ENCODE measurements around the gene ARHGEF10L.

Gene ARHGEF10L

GRCh38 chr1:17559615-17560419, 20.3 kb downstream of the ARHGEF10L start:
- no peak for DNase-seq (ENCODE audit: low read depth)
- no peak overlapping the region for H3K4me3 ChIP-seq (ENCODE audit: low read length)
- TF ChIP-seq, protein P1, sequence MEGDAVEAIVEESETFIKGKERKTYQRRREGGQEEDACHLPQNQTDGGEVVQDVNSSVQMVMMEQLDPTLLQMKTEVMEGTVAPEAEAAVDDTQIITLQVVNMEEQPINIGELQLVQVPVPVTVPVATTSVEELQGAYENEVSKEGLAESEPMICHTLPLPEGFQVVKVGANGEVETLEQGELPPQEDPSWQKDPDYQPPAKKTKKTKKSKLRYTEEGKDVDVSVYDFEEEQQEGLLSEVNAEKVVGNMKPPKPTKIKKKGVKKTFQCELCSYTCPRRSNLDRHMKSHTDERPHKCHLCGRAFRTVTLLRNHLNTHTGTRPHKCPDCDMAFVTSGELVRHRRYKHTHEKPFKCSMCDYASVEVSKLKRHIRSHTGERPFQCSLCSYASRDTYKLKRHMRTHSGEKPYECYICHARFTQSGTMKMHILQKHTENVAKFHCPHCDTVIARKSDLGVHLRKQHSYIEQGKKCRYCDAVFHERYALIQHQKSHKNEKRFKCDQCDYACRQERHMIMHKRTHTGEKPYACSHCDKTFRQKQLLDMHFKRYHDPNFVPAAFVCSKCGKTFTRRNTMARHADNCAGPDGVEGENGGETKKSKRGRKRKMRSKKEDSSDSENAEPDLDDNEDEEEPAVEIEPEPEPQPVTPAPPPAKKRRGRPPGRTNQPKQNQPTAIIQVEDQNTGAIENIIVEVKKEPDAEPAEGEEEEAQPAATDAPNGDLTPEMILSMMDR (conservative IDR thresholded peaks at IDR 0.05; ENCODE audit: low read depth, low read length) = no peak

- H3K4me3 ChIP-seq (ENCODE audit: low read length) = no peak overlapping the region
- no peak for DNase-seq (ENCODE audit: low read depth)
- TF ChIP-seq, protein P1 (conservative IDR thresholded peaks at IDR 0.05; ENCODE audit: low read depth, low read length) = no peak
Observed at GRCh38 chr1:17561247-17561548, 21.7 kb downstream of the ARHGEF10L start.

DNA sequence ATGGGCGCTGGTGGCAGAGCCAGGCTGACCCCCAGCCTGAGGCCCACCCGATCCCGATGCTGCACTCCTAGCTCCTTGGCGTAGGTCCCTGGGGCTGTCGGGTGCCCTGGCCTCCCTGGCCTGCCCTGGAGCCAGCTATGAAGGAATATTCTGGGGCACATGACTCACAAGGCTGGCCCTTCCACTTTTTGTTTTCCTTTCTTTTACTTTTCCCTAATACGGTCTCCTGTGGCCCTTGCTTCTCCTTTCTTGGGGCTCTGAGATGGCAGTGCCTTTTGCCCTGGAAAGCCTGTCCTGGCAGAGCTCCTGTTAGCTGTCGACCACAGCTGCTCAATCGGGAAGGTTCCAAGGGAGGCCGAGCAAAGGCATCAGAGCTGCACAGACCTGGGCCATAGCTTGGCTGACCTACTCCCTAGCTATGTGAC, 22.1 kb downstream of the ARHGEF10L start:
- TF ChIP-seq, protein P1 (conservative IDR thresholded peaks at IDR 0.05; ENCODE audit: low read depth, low read length) = no peak
- DNase-seq (ENCODE audit: low read depth) = no peak
- H3K4me3 ChIP-seq (ENCODE audit: low read length) = no peak overlapping the region

GRCh38 chr1:17562375-17562774, 22.9 kb downstream of the ARHGEF10L start:
- TF ChIP-seq, protein P1 (conservative IDR thresholded peaks at IDR 0.05; ENCODE audit: low read depth, low read length) = no peak
- no peak overlapping the region for H3K4me3 ChIP-seq (ENCODE audit: low read length)
- no peak for DNase-seq (ENCODE audit: low read depth)

GRCh38 chr1:17563494-17564281, 24.2 kb downstream of the ARHGEF10L start:
- DNase-seq (ENCODE audit: low read depth) = no peak
- no peak overlapping the region for H3K4me3 ChIP-seq (ENCODE audit: low read length)
- TF ChIP-seq, protein P1 (conservative IDR thresholded peaks at IDR 0.05; ENCODE audit: low read depth, low read length) = no peak

- DNase-seq (ENCODE audit: low read depth) = peak; percentile 78
- TF ChIP-seq, protein P1 (conservative IDR thresholded peaks at IDR 0.05; ENCODE audit: low read depth, low read length) = no peak
- no peak overlapping the region for H3K4me3 ChIP-seq (ENCODE audit: low read length)
Observed at GRCh38 chr1:17564458-17565393, 25.2 kb downstream of the ARHGEF10L start.
